Smooth muscle cell (in vitro differentiated cells): ENCODE data around the gene DOK7. TPM values are rescaled to one million over a fixed set of nuclear protein-coding genes. Genes with fewer than 3 reads are reported as not detected.

ENCODE experiments used
- DNase-seq: peaks from one replicate; lab custom pipeline; 2025; ENCODE audit not compliant: unreplicated experiment; lab: John Stamatoyannopoulos, UW
- H2AFZ ChIP-seq: fragments of 200-600 bp; sonication (generic); 2 replicates; pipeline ENCODE4 v1.6.0; 2016; ENCODE audit warnings: antibody characterized with exemption, low read depth, mild to moderate bottlenecking
- H3F3A ChIP-seq: fragments of 200-600 bp; sonication (generic); 2 replicates; pipeline ENCODE4 v1.6.0; 2017; ENCODE audit warnings: antibody characterized with exemption, low read depth
- H3K27ac ChIP-seq: fragments of 200-600 bp; sonication (generic); 2 replicates; pipeline ENCODE4 v1.5.1; 2016; ENCODE audit warnings: low read depth, mild to moderate bottlenecking
- H3K27me3 ChIP-seq: fragments of 200-600 bp; sonication (generic); 2 replicates; pipeline ENCODE4 v1.6.1; 2016; ENCODE audit warnings: low read depth, mild to moderate bottlenecking
- H3K36me3 ChIP-seq: fragments of 200-600 bp; sonication (generic); 2 replicates; pipeline ENCODE4 v1.5.1; 2016; ENCODE audit warnings: low read depth
- H3K4me1 ChIP-seq: fragments of 200-600 bp; sonication (generic); 2 replicates; pipeline ENCODE4 v1.5.1; 2016; ENCODE audit warnings: low read depth
- H3K4me2 ChIP-seq: fragments of 200-600 bp; sonication (generic); 2 replicates; pipeline ENCODE4 v1.6.0; 2016; ENCODE audit warnings: mild to moderate bottlenecking
- H3K4me3 ChIP-seq: fragments of 200-600 bp; sonication (generic); 2 replicates; pipeline ENCODE4 v1.5.1; 2016; ENCODE audit warnings: mild to moderate bottlenecking
- H3K79me2 ChIP-seq: fragments of 200-600 bp; sonication (generic); 2 replicates; pipeline ENCODE4 v1.6.0; 2016; ENCODE audit warnings: low read depth, mild to moderate bottlenecking
- H3K9ac ChIP-seq: fragments of 200-600 bp; sonication (generic); 2 replicates; pipeline ENCODE4 v1.6.0; 2016; ENCODE audit warnings: low read depth
- H3K9me3 ChIP-seq: fragments of 200-600 bp; sonication (generic); replicated peaks from 2 replicates; pipeline ENCODE4 v1.5.1; 2016; ENCODE audit warnings: low read depth
- H4K20me1 ChIP-seq: fragments of 200-600 bp; sonication (generic); 2 replicates; pipeline ENCODE4 v1.6.0; 2016; ENCODE audit warnings: low read depth
- WGBS: methylation state at CpG from one replicate; pipeline ENCODE4 v1.1.7; 2016; ENCODE audit warnings: low lambda C conversion rate; 5-methylcytosine and 5-hydroxymethylcytosine counted together
- polyA plus RNA-seq: library from polyadenylated mRNA; unstranded; fragments of >200 nt; fragmentation: Nextera tagmentation; extraction: Ambion mirVana; gene quantifications from 2 replicates; pipeline ENCODE4 v1.2.1, GENCODE V29; 2016
- total RNA-seq: library from RNA; depleted of rRNA; stranded (reverse); fragments of >200 nt; gene quantifications from 2 replicates; pipeline ENCODE4 v1.2.3, GENCODE V29; 2014
- TF ChIP-seq, protein P1 (sequence below): fragments of 200-600 bp; sonication (generic); IDR thresholded peaks from 2 replicates; pipeline ENCODE4 v1.5.1; 2017; ENCODE audit warnings: borderline replicate concordance, mild to moderate bottlenecking, antibody characterized with exemption; ENCODE audit not compliant: insufficient read depth, poor library complexity, severe bottlenecking

DOK7 gene
- total and polyA plus RNA-seq, 2 experiments from 2014 or later, result not detected

- H3F3A ChIP-seq, result no peaks in the 10 kb centered on the region
- no peak overlapping the region for H3K4me2 ChIP-seq
- no peak overlapping the region for H3K9ac ChIP-seq
- H3K4me1 ChIP-seq, result peaks cover 8% of the 10 kb centered on the region
- H3K27ac ChIP-seq, result no peak overlapping the region
- H3K27me3 ChIP-seq, result no peaks in the 10 kb centered on the region
- TF ChIP-seq, protein P1, sequence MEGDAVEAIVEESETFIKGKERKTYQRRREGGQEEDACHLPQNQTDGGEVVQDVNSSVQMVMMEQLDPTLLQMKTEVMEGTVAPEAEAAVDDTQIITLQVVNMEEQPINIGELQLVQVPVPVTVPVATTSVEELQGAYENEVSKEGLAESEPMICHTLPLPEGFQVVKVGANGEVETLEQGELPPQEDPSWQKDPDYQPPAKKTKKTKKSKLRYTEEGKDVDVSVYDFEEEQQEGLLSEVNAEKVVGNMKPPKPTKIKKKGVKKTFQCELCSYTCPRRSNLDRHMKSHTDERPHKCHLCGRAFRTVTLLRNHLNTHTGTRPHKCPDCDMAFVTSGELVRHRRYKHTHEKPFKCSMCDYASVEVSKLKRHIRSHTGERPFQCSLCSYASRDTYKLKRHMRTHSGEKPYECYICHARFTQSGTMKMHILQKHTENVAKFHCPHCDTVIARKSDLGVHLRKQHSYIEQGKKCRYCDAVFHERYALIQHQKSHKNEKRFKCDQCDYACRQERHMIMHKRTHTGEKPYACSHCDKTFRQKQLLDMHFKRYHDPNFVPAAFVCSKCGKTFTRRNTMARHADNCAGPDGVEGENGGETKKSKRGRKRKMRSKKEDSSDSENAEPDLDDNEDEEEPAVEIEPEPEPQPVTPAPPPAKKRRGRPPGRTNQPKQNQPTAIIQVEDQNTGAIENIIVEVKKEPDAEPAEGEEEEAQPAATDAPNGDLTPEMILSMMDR, result no peak
- no peaks in the 10 kb centered on the region for H3K9me3 ChIP-seq
- H3K36me3 ChIP-seq, result no peaks in the 10 kb centered on the region
- H4K20me1 ChIP-seq, result peaks cover 67% of the 10 kb centered on the region
- H3K4me3 ChIP-seq, result no peak overlapping the region
- H2AFZ ChIP-seq, result no peak overlapping the region
- no peaks in the 10 kb centered on the region for H3K79me2 ChIP-seq
- DNase-seq, result no peak
- WGBS, result 87% methylated on average over 24 of the region's 24 CpGs
Measured at GRCh38 chr4:3497523-3498389, 34.6 kb downstream of the DOK7 start.

DNA sequence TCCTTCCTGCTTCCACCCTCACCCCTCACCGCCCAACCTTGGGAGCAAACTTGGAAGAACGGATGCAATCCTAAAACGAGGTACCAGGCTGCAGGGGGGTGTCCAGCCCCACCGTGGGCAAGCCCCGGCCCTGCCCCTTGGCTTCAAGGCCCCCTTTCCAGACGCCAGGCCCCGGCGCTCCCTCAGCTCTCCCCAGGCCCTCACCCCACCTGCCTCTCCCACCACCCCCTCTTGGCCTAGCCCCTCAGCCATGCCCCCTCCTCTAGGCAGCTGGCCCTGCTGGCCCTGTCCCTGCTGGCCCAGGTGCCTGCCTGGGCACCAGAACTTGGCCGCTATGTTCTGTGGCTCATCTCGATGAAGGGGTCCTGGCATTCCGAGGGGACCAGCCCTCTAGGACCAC, 35.3 kb downstream of the DOK7 start:
- DNase-seq, result no peak
- Histone ChIP-seq H3K36me3 (no peaks in the 10 kb centered on the region), H3F3A (no peaks in the 10 kb centered on the region), H3K4me2 (no peak overlapping the region), H4K20me1 (peaks cover 73% of the 10 kb centered on the region), H3K9me3 (no peaks in the 10 kb centered on the region), H2AFZ (no peak overlapping the region), H3K79me2 (no peaks in the 10 kb centered on the region), H3K27me3 (no peaks in the 10 kb centered on the region), H3K4me1 (peaks cover 8% of the 10 kb centered on the region), H3K27ac (no peak overlapping the region), H3K9ac (no peak overlapping the region), H3K4me3 (no peak overlapping the region)
- TF ChIP-seq, protein P1, result no peak
- WGBS, result 95% methylated on average over 11 of the region's 11 CpGs

DNA sequence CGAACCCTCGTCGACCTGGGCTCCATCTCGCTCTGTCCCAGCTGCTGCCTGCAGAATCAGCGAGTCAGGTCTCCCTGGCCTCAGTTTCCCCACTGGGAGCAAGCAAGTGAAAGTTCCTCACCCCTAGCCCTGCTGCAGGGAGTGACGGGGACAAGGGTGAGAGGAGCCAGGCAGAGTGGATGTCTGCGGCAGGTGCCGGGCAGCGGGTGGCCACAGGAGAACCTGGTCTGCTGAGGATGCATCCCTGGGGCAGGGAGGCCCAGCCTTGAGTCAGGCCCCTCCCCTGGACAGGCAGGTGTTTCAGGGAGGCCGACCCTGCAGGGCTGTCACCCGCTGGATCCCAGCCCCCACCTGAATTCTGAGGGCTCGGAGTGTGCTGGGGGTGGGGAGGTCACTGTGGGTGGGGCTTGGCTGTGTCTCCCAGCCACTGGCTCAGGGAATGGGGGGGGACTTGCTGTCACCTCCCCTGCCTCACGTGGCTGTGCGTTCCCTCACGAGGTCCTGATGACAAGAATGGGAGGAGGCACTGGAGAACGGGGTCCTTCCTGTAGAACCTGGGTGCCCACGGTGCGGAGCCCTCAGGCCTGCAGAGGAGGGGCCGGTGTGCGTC, 35.9 kb downstream of the DOK7 start:
- Histone ChIP-seq H3K9ac (no peak overlapping the region), H3F3A (no peaks in the 10 kb centered on the region), H3K4me3 (no peak overlapping the region), H3K9me3 (no peaks in the 10 kb centered on the region), H3K79me2 (no peaks in the 10 kb centered on the region), H3K4me2 (no peak overlapping the region), H3K36me3 (no peaks in the 10 kb centered on the region), H3K27me3 (no peaks in the 10 kb centered on the region), H3K4me1 (peaks cover 6% of the 10 kb centered on the region), H2AFZ (no peak overlapping the region), H4K20me1 (peaks cover 79% of the 10 kb centered on the region), H3K27ac (no peak overlapping the region)
- no peak for DNase-seq
- TF ChIP-seq, protein P1, result no peak
- 94% methylated on average over 19 of the region's 20 CpGs for WGBS

DNA sequence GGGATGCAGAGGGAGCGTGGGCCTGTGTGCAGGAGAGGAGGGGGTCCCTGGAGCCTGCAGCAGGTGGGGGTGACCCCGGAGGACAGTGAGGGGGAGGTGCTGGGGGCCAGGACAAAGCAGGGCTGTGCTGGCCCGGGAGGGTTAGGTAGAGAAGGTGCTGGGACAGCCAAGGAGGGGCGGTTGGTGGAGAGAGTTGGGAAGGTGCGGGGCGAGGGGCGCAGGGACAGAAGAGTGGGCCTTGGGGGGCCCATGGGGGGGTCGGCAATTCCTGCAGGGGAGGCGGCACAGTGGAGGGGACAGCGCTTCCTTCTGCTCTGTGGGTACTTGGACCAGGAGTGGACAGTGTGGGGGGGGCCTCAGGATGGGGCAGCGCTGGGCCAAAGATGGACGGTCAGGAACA, 36.6 kb downstream of the DOK7 start:
- H3K27ac ChIP-seq, result no peak overlapping the region
- no peak overlapping the region for H2AFZ ChIP-seq
- 94% methylated on average over 10 of the region's 12 CpGs for WGBS
- H3K9ac ChIP-seq, result no peak overlapping the region
- no peaks in the 10 kb centered on the region for H3F3A ChIP-seq
- no peaks in the 10 kb centered on the region for H3K27me3 ChIP-seq
- H3K4me1 ChIP-seq, result no peaks in the 10 kb centered on the region
- peaks cover 86% of the 10 kb centered on the region for H4K20me1 ChIP-seq
- TF ChIP-seq, protein P1, result no peak
- no peaks in the 10 kb centered on the region for H3K9me3 ChIP-seq
- DNase-seq, result no peak
- H3K36me3 ChIP-seq, result no peaks in the 10 kb centered on the region
- H3K4me3 ChIP-seq, result no peak overlapping the region
- H3K79me2 ChIP-seq, result no peaks in the 10 kb centered on the region
- no peak overlapping the region for H3K4me2 ChIP-seq
